Pancreas (tissue), 10 donors: ENCODE data around the gene PXYLP1. TPM values are rescaled to one million over a fixed set of nuclear protein-coding genes. Genes with fewer than 3 reads are reported as not detected.
"Not testable (repeated sequence)": the region's sequence is repeated elsewhere in the genome, so short reads cannot be mapped to it uniquely, and the experiment has no call there.

Experiments
- ATAC-seq, 4 donors: fragments of 200-7000 bp; cut with Tn5 transposase; one replicate each; pipeline versions ENCODE4 v1.8.0 to v1.9.1; 2020; ENCODE audit warnings: mild to moderate bottlenecking in 4 of 4, moderate library complexity in 4 of 4
- DNase-seq, 6 donors: peaks; one replicate each; pipeline ENCODE4 v3.0.0-alpha.2; 2020
- FAIRE-seq: peaks from 2 replicates; lab custom pipeline; 2012; peaks lifted over from hg19 to GRCh38; lab: Jason Lieb, UNC
- H3K27ac ChIP-seq, 4 donors: fragments of 200-600 bp; sonication (generic); 1 replicate in 3 of 4; 2 replicates in 1 of 4; pipeline versions ENCODE4 v1.5.0 to v1.8.0; 2020
- H3K27me3 ChIP-seq, 4 donors: fragments of 200-600 bp; one replicate each; pipeline ENCODE4 v1.8.0; 2021
- H3K36me3 ChIP-seq, 3 donors: fragments of 200-600 bp; sonication (generic) in 1 of 3; one replicate each; pipeline versions ENCODE4 v1.5.0 to v1.8.0; 2020 to 2021
- H3K4me1 ChIP-seq, 3 donors: fragments of 200-600 bp; one replicate each; pipeline ENCODE4 v1.8.0; 2021
- H3K4me3 ChIP-seq, 4 donors: fragments of 200-600 bp; sonication (generic) in 2 of 4; one replicate each; pipeline versions ENCODE4 v1.5.0 to v1.8.0; 2020 to 2021
- H3K9me3 ChIP-seq, 4 donors: fragments of 200-600 bp; one replicate each; pipeline ENCODE4 v1.8.0; 2021
- CTCF ChIP-seq, 4 donors: fragments of 200-600 bp; sonication (generic) in 3 of 4; IDR thresholded peaks; one replicate each; pipeline versions ENCODE4 v1.5.0 to v1.8.0; 2021; ENCODE audit warnings: antibody characterized with exemption in 4 of 4
- WGBS, 2 donors: extraction: QIAGEN DNeasy Blood & Tissue Kit; methylation state at CpG; one replicate each; pipeline ENCODE4 v1.1.7; 2013; 5-methylcytosine and 5-hydroxymethylcytosine counted together
- intact Hi-C, 3 donors: fragments of 100-400 bp; cut with DNase I; formaldehyde crosslinking; loops; one replicate each; pipeline versions ENCODE4 v1.11.1 to v1.14.2; 2022
- polyA plus RNA-seq, 2 donors: library from polyadenylated mRNA; stranded (reverse); fragments of 200-250 nt; gene quantifications; one replicate each; pipeline ENCODE4 v1.2.3, GENCODE V29; 2013
- total RNA-seq, 6 donors: library from RNA; stranded (reverse); fragmentation: NEBNext Ultra II Directional in 4 of 6; extraction: Animal tissue kit (Norgen Biotek cat#: 25700) in 4 of 6; gene quantifications; one replicate each; pipeline versions ENCODE4 v1.2.1 to v1.2.4, GENCODE V29; 2021 to 2023
- donor health status: healthy with polysubstance abuse.
- donor health status: DM: no; HTN: no; CAD: no; lungs with moderate emphysema.
- donor health status: DM: no; HTN: no; CAD: no.
- donor health status: control.
- donor health status: control.
- donor health status: Bipolar disorder and iron deficiency.
- donor health status: DM: yes; HTN: yes; CAD: no.
- donor health status: DM: no; HTN: no; CAD: no.
- donor health status: DM: no; HTN: no; CAD: no.
- donor health status: DM: yes; HTN: yes; CAD: no.

PXYLP1 gene
- total and polyA plus RNA-seq, 8 donors: 6.0 to 11.6 (median 7.7) TPM

GRCh38 chr3:141312354-141313092, 80.9 kb downstream of the PXYLP1 start:
- peaks cover 0 to 7% (median 6%) of the 10 kb centered on the region in 3 donors for H3K4me1 ChIP-seq
- WGBS, 2 donors: 85 to 89% methylated on average over 16 of the region's 16 CpGs

GRCh38 chr3:141313093-141313683, 81.6 kb downstream of the PXYLP1 start:
- no peaks in the 10 kb centered on the region for H3K27me3 ChIP-seq
- peaks cover 0 to 7% (median 6%) of the 10 kb centered on the region in 3 donors for H3K4me1 ChIP-seq
- ATAC-seq: no peak
- H3K9me3 ChIP-seq: no peaks in the 10 kb centered on the region
- no peak for TF ChIP-seq CTCF (IDR thresholded peaks at IDR 0.05)
- no peaks in the 10 kb centered on the region for H3K36me3 ChIP-seq
- H3K4me3 ChIP-seq: no peak overlapping the region
- no peak for FAIRE-seq
- no peak for DNase-seq
- intact Hi-C loops: no loop called here
- no peak overlapping the region for H3K27ac ChIP-seq
- 96% methylated on average over 10 of the region's 10 CpGs for WGBS, 2 donors

More at GRCh38 chr3:141312354-141313092, 80.9 kb downstream of the PXYLP1 start:
- Histone ChIP-seq H3K27me3 (no peaks in the 10 kb centered on the region), H3K27ac (peak overlapping the region in 3 of 4 donors; percentile 58 to 62 (median 59)), H3K36me3 (no peaks in the 10 kb centered on the region), H3K9me3 (no peaks in the 10 kb centered on the region), H3K4me3 (peak overlapping the region; percentile 13 to 63 (median 49))
- DNase-seq (no peak), ATAC-seq (no peak), FAIRE-seq (no peak)
- intact Hi-C loops: no loop called here
- no peak for TF ChIP-seq CTCF (IDR thresholded peaks at IDR 0.05)

GRCh38 chr3:141314415-141314814, 82.8 kb downstream of the PXYLP1 start:
- WGBS, 2 donors: 81 to 85% methylated on average over 4 of the region's 4 CpGs
- FAIRE-seq: not testable (repeated sequence)

GRCh38 chr3:141316851-141317250, 85.2 kb downstream of the PXYLP1 start:
- 91 to 100% methylated on average over 1 of the region's 1 CpG for WGBS, 2 donors
- no peak for FAIRE-seq
- H3K4me1 ChIP-seq: peaks cover 0 to 6% (median 0%) of the 10 kb centered on the region in 3 donors

More at GRCh38 chr3:141314415-141314814, 82.8 kb downstream of the PXYLP1 start:
- H3K27ac ChIP-seq, intact Hi-C loops, ATAC-seq, H3K36me3 ChIP-seq, DNase-seq, H3K27me3 ChIP-seq, H3K4me3 ChIP-seq, H3K9me3 ChIP-seq, H3K4me1 ChIP-seq: not testable (repeated sequence)

More at GRCh38 chr3:141316851-141317250, 85.2 kb downstream of the PXYLP1 start:
- DNase-seq: no peak
- H3K27ac ChIP-seq: no peak overlapping the region
- no peaks in the 10 kb centered on the region for H3K27me3 ChIP-seq
- no peaks in the 10 kb centered on the region for H3K9me3 ChIP-seq
- H3K4me3 ChIP-seq: no peak overlapping the region
- no peak for TF ChIP-seq CTCF (IDR thresholded peaks at IDR 0.05)
- no peak for ATAC-seq
- intact Hi-C loops: no loop called here
- no peaks in the 10 kb centered on the region for H3K36me3 ChIP-seq
